Measurements from ENCODE around the gene HDAC8. TPM values are rescaled to one million over a fixed set of nuclear protein-coding genes. Genes with fewer than 3 reads are reported as not detected.

Gene HDAC8
- total RNA-seq, 1 experiment from 2014 or later = 21.4 TPM

- H3K4me1 ChIP-seq (ENCODE audit: insufficient read depth, low read length) = no peaks in the 10 kb centered on the region
- Mint-ChIP-seq H3K4me3 (no peak overlapping the region), H3K27me3 (ENCODE audit: low read depth) (no peaks in the 10 kb centered on the region; the same call in 1 of the 2 replicates), H3K36me3 (ENCODE audit: insufficient read depth in 1 of 3, low read depth in 3 of 3) (peaks cover 20 to 52% (median 47%) of the 10 kb centered on the region in 3 experiments), H3K9me3 (peaks cover 72 to 74% of the 10 kb centered on the region in 2 experiments), H3K27ac (no peak overlapping the region), H3K4me1 (no peaks in the 10 kb centered on the region; a peak in 1 of 4 replicates)
- H4K91ac ChIP-seq (ENCODE audit: insufficient read length, low read depth, low read length) = no peak overlapping the region
- no peaks in the 10 kb centered on the region for H3K79me2 ChIP-seq (ENCODE audit: insufficient read depth, low read length)
- H3K9me3 ChIP-seq (ENCODE audit: control insufficient read depth, low read depth, low read length) = peaks cover 30% of the 10 kb centered on the region
- DNase-seq = no peak
- H3K27me3 ChIP-seq (ENCODE audit: insufficient read depth, low read length) = no peaks in the 10 kb centered on the region
- H3K4me2 ChIP-seq (ENCODE audit: insufficient read depth, insufficient read length, low read length) = no peak overlapping the region
- H3K23me2 ChIP-seq (ENCODE audit: insufficient read length, low read depth, low read length, poor library complexity, severe bottlenecking) = peaks cover 4% of the 10 kb centered on the region
- H2AFZ ChIP-seq (ENCODE audit: low read length) = no peak overlapping the region
- H4K5ac ChIP-seq (ENCODE audit: insufficient read length, low read depth, low read length) = no peak overlapping the region
- H3K4ac ChIP-seq (ENCODE audit: low read depth, low read length) = no peak overlapping the region
- H2BK20ac ChIP-seq (ENCODE audit: low read depth, low read length, poor library complexity, severe bottlenecking) = no peak overlapping the region
- H2BK12ac ChIP-seq (ENCODE audit: insufficient read length, low read depth, low read length) = no peak overlapping the region
- no peak overlapping the region for H2BK5ac ChIP-seq (ENCODE audit: insufficient read length, low read length)
- no peak overlapping the region for H2BK15ac ChIP-seq (ENCODE audit: low read depth, low read length)
- H3K14ac ChIP-seq (ENCODE audit: insufficient read depth, low read length) = no peak overlapping the region
- no peak overlapping the region for H4K8ac ChIP-seq (replicated peaks; ENCODE audit: insufficient read length, low read depth, low read length)
- H2BK120ac ChIP-seq (ENCODE audit: low read depth, low read length, poor library complexity, severe bottlenecking) = no peak overlapping the region
- no peak overlapping the region for H3K9ac ChIP-seq (ENCODE audit: extremely low read depth, insufficient read length, low read length)
- H4K20me1 ChIP-seq (ENCODE audit: control insufficient read depth, insufficient read depth, insufficient read length) = no peaks in the 10 kb centered on the region
- no peak overlapping the region for H3K27ac ChIP-seq (ENCODE audit: insufficient read length, low read depth, low read length)
- TF ChIP-seq, protein P1, sequence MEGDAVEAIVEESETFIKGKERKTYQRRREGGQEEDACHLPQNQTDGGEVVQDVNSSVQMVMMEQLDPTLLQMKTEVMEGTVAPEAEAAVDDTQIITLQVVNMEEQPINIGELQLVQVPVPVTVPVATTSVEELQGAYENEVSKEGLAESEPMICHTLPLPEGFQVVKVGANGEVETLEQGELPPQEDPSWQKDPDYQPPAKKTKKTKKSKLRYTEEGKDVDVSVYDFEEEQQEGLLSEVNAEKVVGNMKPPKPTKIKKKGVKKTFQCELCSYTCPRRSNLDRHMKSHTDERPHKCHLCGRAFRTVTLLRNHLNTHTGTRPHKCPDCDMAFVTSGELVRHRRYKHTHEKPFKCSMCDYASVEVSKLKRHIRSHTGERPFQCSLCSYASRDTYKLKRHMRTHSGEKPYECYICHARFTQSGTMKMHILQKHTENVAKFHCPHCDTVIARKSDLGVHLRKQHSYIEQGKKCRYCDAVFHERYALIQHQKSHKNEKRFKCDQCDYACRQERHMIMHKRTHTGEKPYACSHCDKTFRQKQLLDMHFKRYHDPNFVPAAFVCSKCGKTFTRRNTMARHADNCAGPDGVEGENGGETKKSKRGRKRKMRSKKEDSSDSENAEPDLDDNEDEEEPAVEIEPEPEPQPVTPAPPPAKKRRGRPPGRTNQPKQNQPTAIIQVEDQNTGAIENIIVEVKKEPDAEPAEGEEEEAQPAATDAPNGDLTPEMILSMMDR (conservative IDR thresholded peaks at IDR 0.05) = no peak
- no peak overlapping the region for H3K23ac ChIP-seq (ENCODE audit: insufficient read length, low read depth, low read length)
- H3K18ac ChIP-seq (ENCODE audit: insufficient read length, low read depth, low read length) = no peak overlapping the region
- H3K56ac ChIP-seq (ENCODE audit: insufficient read length, low read depth, low read length) = no peak overlapping the region
- H2AK5ac ChIP-seq (ENCODE audit: insufficient read length, low read length) = no peak overlapping the region
- no peaks in the 10 kb centered on the region for H3K79me1 ChIP-seq (ENCODE audit: insufficient read depth, low read depth, low read length, poor library complexity, severe bottlenecking)
- H3T11ph ChIP-seq (ENCODE audit: low read length) = no peak overlapping the region
- no CpG with 5 or more reads among the region's 2 CpGs for WGBS (ENCODE audit: extremely low coverage, insufficient read length, low lambda C conversion rate)
Measured at GRCh38 chrX:72569786-72570185, 2.9 kb downstream of the HDAC8 start.
